ENCODE results near the gene DPM2.

DPM2 gene

DNA sequence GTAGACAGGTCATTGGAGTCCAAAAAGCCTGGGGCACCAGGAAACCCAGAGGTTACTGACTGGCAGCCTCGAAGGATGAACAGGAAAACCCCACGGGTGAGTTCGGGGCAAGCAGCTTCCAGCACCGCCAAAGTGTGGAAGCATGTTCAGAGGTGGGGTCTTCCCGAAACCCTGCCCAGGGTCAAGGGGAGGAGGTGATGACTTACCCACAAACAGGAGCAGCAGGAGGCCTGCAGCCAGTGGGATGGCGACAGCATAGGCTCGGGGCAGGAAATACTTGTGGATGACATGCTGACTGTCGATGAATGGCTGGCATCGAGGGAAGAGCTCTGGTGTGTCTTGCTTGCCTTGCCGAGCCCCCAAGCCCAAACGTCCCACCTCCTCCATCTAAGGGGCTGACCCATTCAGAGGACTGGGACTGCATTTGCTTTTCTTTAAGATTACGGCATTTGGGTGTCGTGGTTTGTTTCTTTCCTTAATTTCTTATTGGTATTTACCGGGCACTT lies 1.3 kb downstream of the DPM2 start:
- no peak for DNase-seq (ENCODE audit: low read depth)

- DNase-seq (ENCODE audit: low read depth): no peak
Observed at GRCh38 chr9:127935765-127936221, 1.9 kb downstream of the DPM2 start.

- no peak for DNase-seq (ENCODE audit: low read depth)
Observed at GRCh38 chr9:127934986-127935385, 2.7 kb downstream of the DPM2 start.

- DNase-seq (ENCODE audit: low read depth): no peak
Observed at GRCh38 chr9:127934248-127934647, 3.4 kb downstream of the DPM2 start.

DNA sequence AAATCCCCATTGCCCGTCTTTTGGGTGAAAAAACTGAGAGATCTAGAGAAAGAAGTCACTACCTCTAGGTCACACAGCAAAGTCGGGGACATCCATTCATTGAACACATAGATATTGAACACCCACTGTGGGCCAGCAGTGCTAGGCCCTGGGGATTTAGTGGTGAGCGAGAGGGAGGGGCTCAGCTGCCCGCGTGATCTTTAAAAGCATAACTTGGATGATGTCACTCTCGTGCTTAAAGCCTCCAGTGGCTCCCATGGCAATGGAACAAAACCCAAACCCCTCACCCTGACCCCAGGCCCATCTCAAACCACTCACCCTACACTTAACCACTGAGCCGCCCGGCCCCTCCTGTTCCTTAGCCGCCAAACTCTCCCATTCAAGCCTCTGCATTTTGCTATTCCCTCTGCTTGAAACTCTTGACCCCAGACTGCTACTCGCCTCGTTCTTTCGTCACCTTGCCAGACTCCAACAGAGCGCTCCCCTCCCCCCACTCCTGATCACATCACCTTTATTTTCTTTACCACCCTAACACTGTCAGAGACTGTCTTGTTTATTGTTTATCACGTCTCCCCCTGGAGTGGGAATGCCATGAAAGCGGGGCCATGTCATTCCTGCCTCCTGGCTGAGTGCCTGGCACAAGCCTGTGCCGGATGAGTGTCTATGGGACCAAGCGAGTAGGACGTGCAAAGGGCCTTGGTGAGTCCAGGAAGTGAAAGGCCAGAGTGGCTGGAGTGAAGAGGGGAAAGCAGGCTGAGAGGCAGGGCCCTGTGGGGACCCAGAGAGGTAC lies 6.4 kb downstream of the DPM2 start:
- no peak for DNase-seq (ENCODE audit: low read depth)

- peak; percentile 58 for DNase-seq (ENCODE audit: low read depth)
Observed at GRCh38 chr9:127930231-127931091, 7.2 kb downstream of the DPM2 start, which contains the start of gene PIP5KL1. PIP5KL1 (minus strand) TSS chr9:127930777; CDS start chr9:127930752, 25 bp downstream.

GRCh38 chr9:127929625-127929979 lies 8.1 kb downstream of the DPM2 start:
- no peak for DNase-seq (ENCODE audit: low read depth)

DNA sequence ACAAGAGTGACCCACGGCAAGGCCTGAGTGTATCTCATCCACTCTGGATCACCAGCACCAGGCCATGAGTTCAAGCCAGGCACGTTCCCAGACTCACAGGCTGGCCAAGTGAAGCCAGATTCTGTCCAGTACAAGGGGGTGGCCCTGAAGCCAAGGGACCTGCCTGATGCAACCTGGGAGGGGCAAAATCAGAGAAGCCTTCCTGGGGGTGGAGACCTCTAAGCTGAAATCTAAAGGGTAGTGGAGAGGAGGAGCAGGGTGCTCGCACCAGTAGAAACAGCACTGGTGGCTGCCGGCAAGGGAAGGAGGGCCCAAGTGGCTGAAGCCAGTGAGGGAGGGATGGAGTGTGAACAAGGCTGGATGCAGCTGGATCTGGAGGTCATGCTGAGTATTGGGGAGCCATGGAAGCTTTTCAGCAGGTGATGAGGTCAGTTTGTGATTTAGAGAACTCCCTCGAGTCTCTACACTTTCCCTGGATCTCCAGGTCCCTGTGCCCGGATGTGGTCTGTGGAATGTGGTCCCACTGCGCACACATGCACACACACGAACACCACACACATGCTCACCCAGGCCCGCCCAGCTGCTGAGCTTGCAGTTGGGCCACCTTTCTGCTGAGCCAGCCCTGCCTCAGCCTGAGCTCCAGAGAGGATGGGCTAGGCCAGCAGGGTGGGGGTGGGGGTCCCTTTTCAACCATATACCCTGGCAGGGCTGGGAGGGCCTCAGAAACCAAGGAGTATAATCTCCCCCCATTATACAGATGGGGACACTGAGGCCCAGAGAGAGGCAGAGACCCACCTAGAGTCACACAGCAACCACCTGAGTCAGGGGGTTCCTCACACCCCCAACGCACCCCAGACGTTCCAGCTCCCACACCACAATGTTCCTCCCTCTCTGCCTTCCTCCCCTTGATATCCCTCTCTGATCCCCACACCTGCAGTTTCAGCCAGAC lies 8.7 kb downstream of the DPM2 start:
- no peak for DNase-seq (ENCODE audit: low read depth)

GRCh38 chr9:127927988-127928675 lies 9.5 kb downstream of the DPM2 start:
- DNase-seq (ENCODE audit: low read depth): no peak

GRCh38 chr9:127927201-127927987 lies 10.3 kb downstream of the DPM2 start:
- no peak for DNase-seq (ENCODE audit: low read depth)

DNA sequence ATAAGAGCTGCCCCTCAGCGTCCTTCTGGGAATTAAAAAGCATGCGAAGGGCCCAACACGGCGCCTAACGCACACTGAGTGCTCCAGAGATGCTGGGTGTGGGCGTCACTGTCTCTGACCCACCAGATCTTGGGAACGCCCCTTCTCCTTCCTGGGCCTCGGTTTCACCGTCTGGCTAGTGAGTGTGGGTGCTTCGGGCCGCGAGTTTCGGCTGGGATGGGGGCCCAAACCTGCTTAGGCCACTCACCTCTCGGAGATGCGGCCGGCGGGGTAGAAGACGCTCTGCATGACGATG lies 10.8 kb downstream of the DPM2 start:
- DNase-seq (ENCODE audit: low read depth): no peak

DNA sequence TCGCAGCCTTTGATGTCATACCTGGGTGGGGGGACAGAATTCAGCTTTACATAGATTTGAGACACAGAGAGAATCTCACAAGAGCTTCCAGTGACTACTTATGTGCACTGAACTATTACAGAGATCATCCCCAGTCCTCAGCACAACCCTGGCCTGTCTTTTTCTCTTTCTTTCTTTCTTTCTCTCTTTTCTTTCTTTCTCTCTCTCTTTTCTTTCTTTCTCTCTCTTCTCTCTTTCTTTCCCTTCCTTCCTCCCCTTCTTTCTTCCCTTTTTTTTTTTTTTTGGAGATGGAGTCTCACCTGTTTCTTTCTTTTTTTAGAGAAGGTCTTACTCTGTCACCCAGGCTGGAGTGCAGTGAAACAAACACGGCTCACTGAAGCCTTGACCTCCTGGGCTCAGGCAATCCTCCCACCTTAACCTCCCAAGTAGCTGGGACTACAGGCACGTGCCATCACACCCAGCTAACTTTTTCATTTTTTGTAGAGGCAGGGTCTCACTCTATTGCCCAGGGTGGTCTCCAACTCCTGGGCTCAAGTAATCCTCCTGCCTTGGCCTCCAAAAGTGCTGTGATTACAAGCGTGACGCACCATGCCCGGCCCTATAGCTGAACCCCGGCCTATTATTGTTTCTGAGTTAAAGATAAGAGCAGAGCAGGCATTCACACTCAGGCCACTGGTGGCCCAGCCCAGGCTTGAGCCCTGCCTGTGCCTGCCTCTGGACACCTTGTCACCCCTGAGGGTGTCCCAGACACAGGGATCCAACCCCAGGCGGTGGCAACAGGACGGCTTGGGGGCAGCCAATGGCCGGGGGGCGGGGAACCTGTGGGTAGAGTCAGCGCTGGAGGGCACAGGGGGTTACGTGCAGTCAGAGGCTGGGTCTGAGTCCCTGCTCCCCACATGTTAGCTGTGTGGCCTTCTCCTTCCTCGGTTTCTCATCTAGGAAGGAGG lies 11.4 kb downstream of the DPM2 start:
- no peak for DNase-seq (ENCODE audit: low read depth)

DNA sequence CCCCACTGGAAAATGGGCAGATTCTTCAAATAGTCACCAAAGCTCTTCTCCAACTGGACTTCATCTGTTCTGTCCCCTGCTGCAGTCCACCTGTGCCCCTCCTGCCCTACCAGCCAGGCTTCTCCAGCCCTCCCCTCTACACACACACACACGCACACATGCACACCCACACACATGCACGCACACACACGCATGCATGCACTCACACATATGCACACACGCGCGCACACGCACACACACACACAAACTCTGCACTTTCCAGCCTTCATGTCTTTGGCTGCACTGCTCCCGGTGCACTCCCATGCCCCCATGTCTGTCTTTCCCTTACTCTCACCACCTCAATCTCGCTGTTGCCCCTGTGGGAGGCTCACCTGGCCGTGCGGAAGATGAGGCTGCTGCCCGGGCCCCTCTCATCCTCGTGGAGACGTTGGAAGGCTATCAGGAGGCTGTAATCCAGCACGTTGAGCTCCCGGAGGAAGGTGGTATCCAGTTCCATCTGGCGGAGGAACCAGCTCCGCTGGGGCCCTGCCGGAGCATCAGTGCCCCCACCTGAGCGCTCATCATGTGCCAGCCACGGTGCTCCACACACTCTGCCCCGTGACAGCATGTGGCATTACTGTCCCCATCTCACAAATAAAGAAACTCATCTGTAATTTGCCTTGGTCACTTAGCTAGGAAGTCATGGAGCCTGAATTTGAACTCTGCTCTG lies 12.8 kb downstream of the DPM2 start:
- no peak for DNase-seq (ENCODE audit: low read depth)

DNA sequence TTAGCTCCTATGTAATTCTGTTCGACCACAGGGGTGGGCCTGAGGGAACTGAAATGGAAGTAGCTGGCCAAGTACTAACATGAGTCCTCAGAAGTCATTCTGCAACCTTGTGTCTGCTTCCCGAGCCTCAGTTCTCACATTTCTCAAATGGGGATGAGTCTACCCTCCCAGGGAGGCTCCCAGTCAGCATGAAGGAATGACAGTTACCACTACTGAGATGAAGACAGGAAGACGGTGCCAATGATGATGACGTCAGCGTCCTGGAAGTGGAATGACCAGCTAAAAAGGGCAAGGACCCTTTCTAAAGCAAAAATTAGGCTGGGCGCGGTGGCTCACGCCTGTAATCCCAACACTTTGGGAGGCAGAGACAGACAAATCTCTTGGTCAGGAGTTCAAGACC lies 13.9 kb downstream of the DPM2 start:
- no peak for DNase-seq (ENCODE audit: low read depth)

GRCh38 chr9:127923046-127923445 lies 14.6 kb downstream of the DPM2 start:
- DNase-seq (ENCODE audit: low read depth): no peak

GRCh38 chr9:127921557-127922120 lies 16.0 kb downstream of the DPM2 start:
- peak; percentile 56 for DNase-seq (ENCODE audit: low read depth)

GRCh38 chr9:127920794-127921193 lies 16.9 kb downstream of the DPM2 start:
- DNase-seq (ENCODE audit: low read depth): no peak

DNA sequence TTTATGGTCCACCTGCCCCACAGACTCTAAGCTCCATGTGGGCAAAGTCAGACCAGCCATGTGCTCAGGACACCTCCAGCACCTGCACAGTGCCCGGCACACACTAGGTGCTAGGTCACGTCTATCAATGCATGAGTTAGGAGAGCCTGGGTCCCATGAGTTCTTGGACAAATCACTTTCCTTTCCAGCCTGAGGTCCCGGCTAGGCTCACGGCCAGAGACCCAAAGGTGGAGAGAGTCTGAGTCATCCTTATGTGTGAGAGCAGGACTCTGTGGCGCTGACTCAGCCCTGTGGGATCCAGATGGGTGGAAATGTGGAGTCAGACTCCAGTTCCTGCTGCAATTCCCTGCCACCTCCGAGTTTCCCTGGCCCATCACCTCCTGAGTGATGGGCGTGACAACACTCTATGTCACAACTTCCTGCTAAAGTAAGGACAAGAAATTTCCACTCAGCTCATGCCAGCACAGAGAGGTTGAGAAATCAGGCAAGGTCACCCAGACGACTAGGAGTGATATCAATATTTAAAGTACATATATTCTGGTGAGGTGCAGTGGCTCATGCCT lies 18.3 kb downstream of the DPM2 start:
- no peak for DNase-seq (ENCODE audit: low read depth)

All from stimulated activated CD8-positive, alpha-beta memory T cell treated with anti-CD3 and anti-CD28 coated beads, Interleukin-12 subunit alpha, Interleukin-12 subunit beta, amount 100 ng/mL, for 4 hours (primary cell).